Body of pancreas (tissue), 4 donors: Measurements from ENCODE around the gene LRRC23.
"Not testable (repeated sequence)": the region's sequence is repeated elsewhere in the genome, so short reads cannot be mapped to it uniquely, and the experiment has no call there.

Source experiments
- POLR2A ChIP-seq, 3 donors: fragments of 450-650 bp; IDR thresholded peaks; one replicate each; pipeline ENCODE4 v1.6.1; 2016; ENCODE audit warnings: antibody characterized with exemption in 3 of 3, mild to moderate bottlenecking in 2 of 3
- TF ChIP-seq, protein P1 (sequence below), 7 experiments: fragments of 450-650 bp in 4 of 7; fragments of 200-600 bp in 3 of 7; sonication (generic) in 3 of 7; IDR thresholded peaks; one replicate each; pipeline ENCODE4 v1.5.1; 2016 to 2019; ENCODE audit warnings: antibody characterized with exemption in 7 of 7

DNA sequence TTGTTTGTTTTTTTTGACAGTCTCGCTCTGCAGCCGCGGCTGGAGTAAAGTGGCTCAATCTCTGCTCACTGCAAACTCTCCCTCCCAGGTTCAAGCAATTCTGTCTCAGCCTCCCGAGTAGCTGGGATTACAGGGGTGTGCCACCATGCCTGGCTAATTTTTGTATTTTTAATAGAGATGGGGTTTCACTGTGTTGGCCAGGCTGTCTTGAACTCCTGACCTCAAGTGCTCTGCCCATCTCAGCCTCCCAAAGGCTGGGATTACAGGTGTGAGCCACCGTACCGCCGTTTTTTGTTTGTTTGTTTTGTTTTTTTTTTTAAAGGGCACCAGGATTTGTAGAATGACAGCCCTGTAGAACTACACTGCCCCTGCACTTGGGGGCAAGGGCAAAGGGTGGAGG is 15.8 kb upstream of the LRRC23 start:
- TF ChIP-seq, protein P1, sequence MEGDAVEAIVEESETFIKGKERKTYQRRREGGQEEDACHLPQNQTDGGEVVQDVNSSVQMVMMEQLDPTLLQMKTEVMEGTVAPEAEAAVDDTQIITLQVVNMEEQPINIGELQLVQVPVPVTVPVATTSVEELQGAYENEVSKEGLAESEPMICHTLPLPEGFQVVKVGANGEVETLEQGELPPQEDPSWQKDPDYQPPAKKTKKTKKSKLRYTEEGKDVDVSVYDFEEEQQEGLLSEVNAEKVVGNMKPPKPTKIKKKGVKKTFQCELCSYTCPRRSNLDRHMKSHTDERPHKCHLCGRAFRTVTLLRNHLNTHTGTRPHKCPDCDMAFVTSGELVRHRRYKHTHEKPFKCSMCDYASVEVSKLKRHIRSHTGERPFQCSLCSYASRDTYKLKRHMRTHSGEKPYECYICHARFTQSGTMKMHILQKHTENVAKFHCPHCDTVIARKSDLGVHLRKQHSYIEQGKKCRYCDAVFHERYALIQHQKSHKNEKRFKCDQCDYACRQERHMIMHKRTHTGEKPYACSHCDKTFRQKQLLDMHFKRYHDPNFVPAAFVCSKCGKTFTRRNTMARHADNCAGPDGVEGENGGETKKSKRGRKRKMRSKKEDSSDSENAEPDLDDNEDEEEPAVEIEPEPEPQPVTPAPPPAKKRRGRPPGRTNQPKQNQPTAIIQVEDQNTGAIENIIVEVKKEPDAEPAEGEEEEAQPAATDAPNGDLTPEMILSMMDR (IDR thresholded peaks at IDR 0.05), result not testable (repeated sequence)
- not testable (repeated sequence) for TF ChIP-seq POLR2A (IDR thresholded peaks at IDR 0.05)
